ENCODE measurements around the gene BORCS8. TPM values are rescaled to one million over a fixed set of nuclear protein-coding genes. Genes with fewer than 3 reads are reported as not detected.

Gene BORCS8
- total and polyA plus RNA-seq, 2 of the 13 experiments (the other 11 are each of a cell fraction or from before 2014, with no cell fraction given): 9.6 to 13.3 TPM

DNA sequence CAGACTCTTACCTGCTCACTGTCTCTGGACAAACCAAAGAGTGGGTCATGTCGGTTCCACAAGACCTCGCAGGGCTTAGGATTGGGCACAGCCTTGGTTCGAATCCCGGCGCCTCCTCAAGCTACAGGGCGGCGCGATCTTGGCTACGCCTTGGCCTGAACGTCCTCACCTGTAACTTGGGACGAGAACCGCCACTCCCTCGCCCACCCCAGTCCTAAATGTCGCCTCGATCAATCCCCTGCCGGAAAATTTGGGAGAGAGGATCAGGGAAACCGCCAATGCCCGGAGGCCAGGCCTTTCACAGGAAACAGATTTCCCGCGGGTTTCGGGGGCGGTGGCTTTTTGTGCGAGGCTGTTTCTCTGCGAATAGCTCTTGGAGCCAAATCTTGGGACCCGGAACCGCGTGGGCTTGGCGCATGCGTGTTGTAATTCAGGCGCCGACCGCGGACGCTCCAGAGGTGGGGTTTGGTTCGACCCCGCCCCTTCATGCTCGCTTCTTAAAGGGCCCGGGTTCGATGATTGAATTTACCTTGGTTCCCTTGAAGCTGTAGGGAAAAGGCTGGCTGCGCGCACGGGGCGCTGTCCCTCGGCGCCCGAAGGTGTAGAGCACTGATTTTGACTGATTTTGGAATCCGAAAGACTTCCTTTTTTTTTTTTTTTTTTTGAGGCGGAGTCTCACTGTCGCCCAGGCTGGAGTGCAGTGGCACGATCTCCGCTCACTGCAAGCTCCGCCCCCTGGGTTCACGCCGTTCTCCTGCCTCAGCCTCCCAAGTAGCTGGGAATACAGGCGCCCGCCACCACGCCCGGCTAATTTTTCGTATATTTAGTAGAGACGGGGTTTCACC lies 11.3 kb upstream of the BORCS8 start, which contains the start of gene NR2C2AP (continued):
- TF ChIP-seq, protein P1, sequence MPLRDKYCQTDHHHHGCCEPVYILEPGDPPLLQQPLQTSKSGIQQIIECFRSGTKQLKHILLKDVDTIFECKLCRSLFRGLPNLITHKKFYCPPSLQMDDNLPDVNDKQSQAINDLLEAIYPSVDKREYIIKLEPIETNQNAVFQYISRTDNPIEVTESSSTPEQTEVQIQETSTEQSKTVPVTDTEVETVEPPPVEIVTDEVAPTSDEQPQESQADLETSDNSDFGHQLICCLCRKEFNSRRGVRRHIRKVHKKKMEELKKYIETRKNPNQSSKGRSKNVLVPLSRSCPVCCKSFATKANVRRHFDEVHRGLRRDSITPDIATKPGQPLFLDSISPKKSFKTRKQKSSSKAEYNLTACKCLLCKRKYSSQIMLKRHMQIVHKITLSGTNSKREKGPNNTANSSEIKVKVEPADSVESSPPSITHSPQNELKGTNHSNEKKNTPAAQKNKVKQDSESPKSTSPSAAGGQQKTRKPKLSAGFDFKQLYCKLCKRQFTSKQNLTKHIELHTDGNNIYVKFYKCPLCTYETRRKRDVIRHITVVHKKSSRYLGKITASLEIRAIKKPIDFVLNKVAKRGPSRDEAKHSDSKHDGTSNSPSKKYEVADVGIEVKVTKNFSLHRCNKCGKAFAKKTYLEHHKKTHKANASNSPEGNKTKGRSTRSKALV (CRISPR knock-in tag; IDR thresholded peaks at IDR 0.05): no peak
- TF ChIP-seq SIX1 (CRISPR knock-in tag; IDR thresholded peaks at IDR 0.05; ENCODE audit: borderline replicate concordance): no peak
- TF ChIP-seq KLF9 (CRISPR knock-in tag; IDR thresholded peaks at IDR 0.05; ENCODE audit: low read depth): no peak
- TF ChIP-seq, protein P2, sequence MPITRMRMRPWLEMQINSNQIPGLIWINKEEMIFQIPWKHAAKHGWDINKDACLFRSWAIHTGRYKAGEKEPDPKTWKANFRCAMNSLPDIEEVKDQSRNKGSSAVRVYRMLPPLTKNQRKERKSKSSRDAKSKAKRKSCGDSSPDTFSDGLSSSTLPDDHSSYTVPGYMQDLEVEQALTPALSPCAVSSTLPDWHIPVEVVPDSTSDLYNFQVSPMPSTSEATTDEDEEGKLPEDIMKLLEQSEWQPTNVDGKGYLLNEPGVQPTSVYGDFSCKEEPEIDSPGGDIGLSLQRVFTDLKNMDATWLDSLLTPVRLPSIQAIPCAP (CRISPR knock-in tag; IDR thresholded peaks at IDR 0.05; ENCODE audit: low read depth): no peak
- TF ChIP-seq MBNL3 (CRISPR knock-in tag; conservative IDR thresholded peaks at IDR 0.05): no peak
- TF ChIP-seq, protein P3, sequence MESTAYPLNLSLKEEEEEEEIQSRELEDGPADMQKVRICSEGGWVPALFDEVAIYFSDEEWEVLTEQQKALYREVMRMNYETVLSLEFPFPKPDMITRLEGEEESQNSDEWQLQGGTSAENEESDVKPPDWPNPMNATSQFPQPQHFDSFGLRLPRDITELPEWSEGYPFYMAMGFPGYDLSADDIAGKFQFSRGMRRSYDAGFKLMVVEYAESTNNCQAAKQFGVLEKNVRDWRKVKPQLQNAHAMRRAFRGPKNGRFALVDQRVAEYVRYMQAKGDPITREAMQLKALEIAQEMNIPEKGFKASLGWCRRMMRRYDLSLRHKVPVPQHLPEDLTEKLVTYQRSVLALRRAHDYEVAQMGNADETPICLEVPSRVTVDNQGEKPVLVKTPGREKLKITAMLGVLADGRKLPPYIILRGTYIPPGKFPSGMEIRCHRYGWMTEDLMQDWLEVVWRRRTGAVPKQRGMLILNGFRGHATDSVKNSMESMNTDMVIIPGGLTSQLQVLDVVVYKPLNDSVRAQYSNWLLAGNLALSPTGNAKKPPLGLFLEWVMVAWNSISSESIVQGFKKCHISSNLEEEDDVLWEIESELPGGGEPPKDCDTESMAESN (CRISPR knock-in tag; conservative IDR thresholded peaks at IDR 0.05): no peak
- no peak for TF ChIP-seq ZNF616 (CRISPR knock-in tag; IDR thresholded peaks at IDR 0.05; ENCODE audit: low read depth)
- TF ChIP-seq, protein P4, sequence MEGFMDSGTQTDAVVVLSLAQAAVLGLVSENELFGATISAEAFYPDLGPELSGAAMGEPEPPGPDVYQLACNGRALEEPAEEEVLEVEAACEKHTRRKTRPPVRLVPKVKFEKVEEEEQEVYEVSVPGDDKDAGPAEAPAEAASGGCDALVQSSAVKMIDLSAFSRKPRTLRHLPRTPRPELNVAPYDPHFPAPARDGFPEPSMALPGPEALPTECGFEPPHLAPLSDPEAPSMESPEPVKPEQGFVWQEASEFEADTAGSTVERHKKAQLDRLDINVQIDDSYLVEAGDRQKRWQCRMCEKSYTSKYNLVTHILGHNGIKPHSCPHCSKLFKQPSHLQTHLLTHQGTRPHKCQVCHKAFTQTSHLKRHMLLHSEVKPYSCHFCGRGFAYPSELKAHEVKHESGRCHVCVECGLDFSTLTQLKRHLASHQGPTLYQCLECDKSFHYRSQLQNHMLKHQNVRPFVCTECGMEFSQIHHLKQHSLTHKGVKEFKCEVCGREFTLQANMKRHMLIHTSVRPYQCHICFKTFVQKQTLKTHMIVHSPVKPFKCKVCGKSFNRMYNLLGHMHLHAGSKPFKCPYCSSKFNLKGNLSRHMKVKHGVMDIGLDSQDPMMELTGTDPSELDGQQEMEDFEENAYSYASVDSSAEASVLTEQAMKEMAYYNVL (CRISPR knock-in tag; IDR thresholded peaks at IDR 0.05; ENCODE audit: borderline replicate concordance): 0 out of 2 replicates have a peak, but pooled peaks have one; percentile 27
- TF ChIP-seq ZNF737 (CRISPR knock-in tag; IDR thresholded peaks at IDR 0.05; ENCODE audit: borderline replicate concordance): no peak
- TF ChIP-seq STAT5B (CRISPR knock-in tag; IDR thresholded peaks at IDR 0.05): no peak
- no peak for TF ChIP-seq ZNF883 (CRISPR knock-in tag; IDR thresholded peaks at IDR 0.05; ENCODE audit: not compliant biosample characterization)
- no peak for TF ChIP-seq STAG1 (CRISPR knock-in tag; IDR thresholded peaks at IDR 0.05)
- no peak for TF ChIP-seq ZNF235 (CRISPR knock-in tag; IDR thresholded peaks at IDR 0.05; ENCODE audit: borderline replicate concordance)
- TF ChIP-seq PAF1 (CRISPR knock-in tag; IDR thresholded peaks at IDR 0.05): no peak
- TF ChIP-seq RFXANK (CRISPR knock-in tag; IDR thresholded peaks at IDR 0.05): no peak
- TF ChIP-seq ZMAT3 (CRISPR knock-in tag; conservative IDR thresholded peaks at IDR 0.05): no peak
- TF ChIP-seq CBFB (CRISPR knock-in tag; IDR thresholded peaks at IDR 0.05): no peak
- TF ChIP-seq, protein P5, sequence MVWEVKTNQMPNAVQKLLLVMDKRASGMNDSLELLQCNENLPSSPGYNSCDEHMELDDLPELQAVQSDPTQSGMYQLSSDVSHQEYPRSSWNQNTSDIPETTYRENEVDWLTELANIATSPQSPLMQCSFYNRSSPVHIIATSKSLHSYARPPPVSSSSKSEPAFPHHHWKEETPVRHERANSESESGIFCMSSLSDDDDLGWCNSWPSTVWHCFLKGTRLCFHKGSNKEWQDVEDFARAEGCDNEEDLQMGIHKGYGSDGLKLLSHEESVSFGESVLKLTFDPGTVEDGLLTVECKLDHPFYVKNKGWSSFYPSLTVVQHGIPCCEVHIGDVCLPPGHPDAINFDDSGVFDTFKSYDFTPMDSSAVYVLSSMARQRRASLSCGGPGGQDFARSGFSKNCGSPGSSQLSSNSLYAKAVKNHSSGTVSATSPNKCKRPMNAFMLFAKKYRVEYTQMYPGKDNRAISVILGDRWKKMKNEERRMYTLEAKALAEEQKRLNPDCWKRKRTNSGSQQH (CRISPR knock-in tag; IDR thresholded peaks at IDR 0.05; ENCODE audit: low read depth): 0 out of 2 replicates have a peak, but pooled peaks have one; percentile 53
- TF ChIP-seq, protein P6, sequence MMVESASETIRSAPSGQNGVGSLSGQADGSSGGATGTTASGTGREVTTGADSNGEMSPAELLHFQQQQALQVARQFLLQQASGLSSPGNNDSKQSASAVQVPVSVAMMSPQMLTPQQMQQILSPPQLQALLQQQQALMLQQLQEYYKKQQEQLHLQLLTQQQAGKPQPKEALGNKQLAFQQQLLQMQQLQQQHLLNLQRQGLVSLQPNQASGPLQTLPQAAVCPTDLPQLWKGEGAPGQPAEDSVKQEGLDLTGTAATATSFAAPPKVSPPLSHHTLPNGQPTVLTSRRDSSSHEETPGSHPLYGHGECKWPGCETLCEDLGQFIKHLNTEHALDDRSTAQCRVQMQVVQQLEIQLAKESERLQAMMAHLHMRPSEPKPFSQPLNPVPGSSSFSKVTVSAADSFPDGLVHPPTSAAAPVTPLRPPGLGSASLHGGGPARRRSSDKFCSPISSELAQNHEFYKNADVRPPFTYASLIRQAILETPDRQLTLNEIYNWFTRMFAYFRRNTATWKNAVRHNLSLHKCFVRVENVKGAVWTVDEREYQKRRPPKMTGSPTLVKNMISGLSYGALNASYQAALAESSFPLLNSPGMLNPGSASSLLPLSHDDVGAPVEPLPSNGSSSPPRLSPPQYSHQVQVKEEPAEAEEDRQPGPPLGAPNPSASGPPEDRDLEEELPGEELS (CRISPR knock-in tag; IDR thresholded peaks at IDR 0.05): no peak
